GM21515 (cell line): ENCODE results near the gene PTF1A.

Experiments
- ATAC-seq: cut with Tn5 transposase; IDR thresholded peaks from one replicate; pipeline ENCODE4 v1.9.1; 2021; ENCODE audit not compliant: unreplicated experiment

The PTF1A gene

DNA sequence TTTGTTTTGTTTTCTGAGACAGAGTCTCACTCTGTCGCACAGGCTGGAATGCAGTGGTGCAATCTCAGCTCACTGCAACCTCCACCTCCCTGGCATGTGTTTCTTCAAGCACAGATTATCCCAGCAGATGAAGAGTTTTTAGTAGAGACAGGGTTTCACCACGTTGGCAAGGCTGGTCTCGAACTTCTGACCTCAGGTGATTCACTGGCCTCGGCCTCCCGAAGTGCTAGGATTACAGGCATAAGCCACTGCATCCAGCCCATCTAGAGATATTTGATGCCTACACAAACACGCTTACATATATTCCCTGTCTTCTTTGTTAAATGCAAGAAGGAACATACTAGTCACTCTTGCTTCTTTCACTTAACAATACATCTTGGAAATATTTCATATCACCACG lies 5.9 kb upstream of the PTF1A start:
- ATAC-seq: no peak

DNA sequence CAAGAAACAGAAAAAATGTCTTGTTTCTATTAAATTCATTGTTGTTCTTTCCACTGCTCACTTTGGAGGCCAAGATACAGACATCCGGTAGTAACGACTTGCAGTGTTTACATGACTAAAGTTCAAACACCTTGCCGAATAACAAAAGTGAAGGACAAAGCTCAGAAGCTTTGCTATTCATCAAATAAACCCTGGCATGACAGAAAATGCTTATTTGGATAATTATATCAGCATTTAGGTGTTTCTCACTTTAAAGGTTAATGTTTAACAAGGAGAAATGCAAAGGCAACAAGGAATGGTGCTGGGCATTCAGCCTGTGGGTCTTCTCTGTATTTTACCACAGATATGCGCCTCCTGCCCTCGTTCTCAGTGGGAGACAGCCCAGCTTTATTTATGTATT lies 5.4 kb upstream of the PTF1A start:
- no peak for ATAC-seq

DNA sequence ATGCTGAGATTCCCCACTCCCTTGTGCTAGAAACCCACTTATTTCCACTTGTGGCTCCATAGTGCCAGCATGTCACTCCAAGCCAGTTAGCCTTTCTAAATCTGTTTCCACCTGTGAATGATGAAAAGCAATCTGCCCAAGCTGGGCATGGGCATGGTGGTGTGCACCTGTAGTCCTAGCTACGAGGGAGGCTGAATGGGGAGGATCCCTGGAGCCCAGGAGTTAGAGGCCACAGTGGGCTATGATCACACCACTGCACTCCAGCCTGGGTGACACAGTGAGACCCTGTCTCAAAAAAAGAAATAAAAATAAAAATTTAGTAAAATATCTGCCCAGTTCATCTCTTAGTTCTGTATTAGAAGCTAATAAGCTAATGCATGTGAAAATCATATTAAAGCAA lies 5.0 kb upstream of the PTF1A start:
- no peak for ATAC-seq

DNA sequence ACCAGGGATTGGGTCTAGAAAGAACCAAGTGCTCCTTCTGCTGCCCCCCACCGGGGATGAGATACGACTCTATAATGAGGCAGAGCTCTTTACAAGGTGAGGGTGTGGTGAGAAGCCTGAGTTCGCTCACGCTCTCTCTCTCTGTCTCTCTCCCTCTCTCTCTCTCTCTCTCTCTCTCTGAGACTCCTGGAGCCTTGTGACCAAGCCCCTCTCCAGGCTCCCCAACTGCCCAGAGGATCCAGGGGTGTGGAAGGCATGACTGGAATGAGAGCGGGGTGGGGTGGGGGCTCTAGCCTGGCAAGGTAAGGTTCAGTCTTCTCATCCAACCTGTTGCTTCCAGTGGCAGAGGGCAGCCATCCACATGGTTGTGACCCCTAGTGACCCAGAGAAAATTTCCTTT lies 3.1 kb upstream of the PTF1A start:
- ATAC-seq: no peak

DNA sequence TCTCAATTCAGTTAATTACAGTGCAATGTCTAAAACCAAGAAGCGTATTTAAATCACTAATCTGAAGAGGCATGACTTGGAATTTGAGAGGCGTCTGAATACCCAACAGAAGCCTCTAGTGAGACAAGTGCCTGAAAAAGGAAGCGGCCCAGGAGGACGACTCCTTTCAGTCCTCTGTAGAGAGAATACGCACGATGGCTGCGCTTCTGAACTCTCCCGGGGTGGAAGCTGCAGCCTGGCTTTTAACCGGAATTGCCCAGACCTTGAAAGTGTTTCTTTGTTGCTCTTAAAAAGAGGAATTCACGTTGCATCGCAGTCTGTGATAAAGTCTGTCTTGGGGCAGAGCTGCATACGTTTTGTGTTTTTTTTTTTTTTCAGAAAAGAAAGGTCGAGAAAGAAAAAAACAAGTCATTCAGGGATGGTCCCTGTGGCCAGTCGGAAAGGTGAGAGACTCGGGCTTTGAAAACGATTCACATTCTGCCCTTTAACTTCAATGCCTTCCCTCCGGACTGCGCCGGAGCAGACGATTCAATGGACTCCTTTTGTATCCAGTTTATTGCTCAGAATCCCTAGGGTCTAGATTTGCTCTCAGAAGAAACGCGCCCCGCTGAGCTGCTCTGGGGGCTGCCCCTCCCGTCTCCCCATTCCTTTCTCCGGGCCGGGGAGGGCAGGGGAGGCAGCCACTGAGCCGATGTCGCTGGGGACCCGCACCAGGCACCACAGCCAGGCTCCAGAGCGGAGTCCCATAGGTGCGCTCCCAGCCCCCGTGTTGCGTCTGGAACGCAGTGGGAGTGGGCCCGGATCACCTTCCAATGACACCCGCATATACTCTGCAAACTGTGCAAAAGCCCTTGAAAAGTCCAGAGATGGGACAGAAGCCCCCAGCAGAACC lies 994 bp upstream of the PTF1A start:
- ATAC-seq: no peak

DNA sequence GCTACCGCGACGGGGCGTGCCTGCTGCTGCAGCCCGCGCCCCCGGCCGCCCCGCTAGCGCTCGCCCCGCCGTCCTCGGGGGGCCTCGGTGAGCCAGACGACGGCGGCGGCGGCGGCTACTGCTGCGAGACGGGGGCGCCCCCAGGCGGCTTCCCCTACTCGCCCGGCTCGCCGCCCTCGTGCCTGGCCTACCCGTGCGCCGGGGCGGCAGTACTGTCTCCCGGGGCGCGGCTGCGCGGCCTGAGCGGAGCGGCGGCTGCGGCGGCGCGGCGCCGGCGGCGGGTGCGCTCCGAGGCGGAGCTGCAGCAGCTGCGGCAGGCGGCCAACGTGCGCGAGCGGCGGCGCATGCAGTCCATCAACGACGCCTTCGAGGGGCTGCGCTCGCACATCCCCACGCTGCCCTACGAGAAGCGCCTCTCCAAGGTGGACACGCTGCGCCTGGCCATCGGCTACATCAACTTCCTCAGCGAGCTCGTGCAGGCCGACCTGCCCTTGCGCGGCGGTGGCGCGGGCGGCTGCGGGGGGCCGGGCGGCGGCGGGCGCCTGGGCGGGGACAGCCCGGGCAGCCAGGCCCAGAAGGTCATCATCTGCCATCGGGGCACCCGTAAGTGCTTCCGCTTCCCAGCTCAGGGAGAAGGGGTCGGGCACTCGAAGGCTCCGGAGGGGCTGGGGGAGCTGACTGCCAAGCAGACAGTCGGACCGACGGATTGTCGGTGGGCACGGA lies 761 bp downstream of the PTF1A start:
- no peak for ATAC-seq

DNA sequence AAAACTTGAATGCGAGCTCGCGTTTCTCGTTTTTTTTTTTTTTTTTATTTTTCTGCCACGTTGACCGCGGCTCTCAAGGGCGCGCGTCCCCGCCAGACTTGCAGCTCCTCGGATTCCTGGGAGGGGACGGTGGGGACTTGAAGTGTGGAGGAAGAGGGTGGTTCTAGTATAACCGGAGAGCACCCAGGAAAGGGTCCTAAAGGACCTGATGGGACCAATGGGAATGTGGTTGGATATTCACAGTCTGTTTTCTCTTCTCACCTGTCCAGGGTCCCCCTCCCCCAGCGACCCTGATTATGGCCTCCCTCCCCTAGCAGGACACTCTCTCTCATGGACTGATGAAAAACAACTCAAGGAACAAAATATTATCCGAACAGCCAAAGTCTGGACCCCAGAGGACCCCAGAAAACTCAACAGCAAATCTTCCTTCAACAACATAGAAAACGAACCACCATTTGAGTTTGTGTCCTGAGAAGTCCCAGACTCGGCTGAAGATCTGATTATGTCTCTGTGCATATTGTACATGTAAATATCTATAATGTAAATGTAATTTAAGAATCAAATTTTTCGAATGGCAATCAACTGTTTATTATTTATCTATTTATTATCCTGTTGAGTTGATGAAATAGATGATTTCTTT lies 1.4 kb downstream of the PTF1A start:
- no peak for ATAC-seq

DNA sequence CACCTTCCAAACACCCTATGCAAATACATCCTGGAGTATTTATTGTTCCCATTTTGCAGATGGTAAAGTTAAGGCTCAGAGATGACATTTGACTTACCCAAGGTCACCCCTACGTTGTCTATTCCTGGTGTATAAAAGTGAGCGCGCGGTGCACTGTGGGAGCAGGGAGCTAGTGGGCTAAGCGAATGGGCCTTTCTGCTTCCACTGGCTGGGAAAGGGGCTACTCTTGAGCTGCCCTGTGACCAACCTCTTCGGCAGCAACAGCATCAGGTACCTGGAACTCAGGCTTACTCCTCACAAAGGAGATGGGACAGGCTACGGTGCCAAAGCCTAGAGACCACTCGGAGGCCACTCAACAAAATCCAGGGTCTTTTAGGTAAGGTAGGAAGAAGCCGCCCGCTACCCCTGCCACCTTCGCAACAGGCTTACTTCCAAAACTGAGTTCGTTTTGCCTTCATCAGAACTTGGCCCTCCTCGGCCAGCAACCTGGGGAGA lies 2.4 kb downstream of the PTF1A start:
- no peak for ATAC-seq

DNA sequence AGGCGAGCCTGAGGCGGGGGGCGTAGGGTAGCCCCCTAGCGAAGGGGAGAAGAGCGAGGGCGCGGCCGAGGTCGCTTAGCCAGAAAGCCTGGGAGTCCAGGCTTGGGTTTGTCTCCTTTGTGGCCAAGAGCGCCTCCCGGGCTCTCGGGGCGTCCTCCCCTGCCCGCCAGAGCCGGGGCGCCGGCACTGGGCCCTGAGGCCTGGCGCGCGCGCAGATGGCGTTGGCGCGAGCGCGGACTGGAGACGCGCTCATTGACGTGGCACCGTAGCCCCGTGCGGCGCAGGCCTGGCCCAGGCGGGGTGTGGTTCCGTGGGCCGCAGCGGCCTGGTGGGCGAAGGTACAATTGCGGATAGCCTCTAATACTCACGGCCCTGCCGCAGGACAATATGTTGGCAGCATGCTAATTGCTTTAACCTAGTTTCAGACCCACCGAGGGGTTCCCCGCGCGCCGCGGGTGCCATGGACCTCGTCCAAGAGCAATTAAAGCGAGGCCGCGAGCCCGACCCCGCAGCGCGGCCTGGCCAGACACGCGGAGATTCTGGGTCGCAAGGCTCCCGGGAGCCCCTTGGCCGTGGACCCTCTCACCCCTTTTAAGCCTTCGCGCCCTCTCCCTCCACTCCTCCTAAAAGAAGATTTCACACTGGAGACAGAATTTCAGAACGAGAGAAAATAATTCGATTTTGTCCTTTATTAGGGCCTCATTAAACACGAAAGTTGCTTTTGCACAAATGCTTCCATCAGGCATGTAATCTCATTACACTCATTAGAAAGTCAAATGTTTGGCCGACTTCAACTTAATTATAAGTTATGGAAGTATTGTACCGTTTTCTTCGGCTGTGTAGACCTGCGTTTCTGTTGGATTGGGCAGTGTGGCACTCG lies 3.1 kb downstream of the PTF1A start:
- no peak for ATAC-seq

DNA sequence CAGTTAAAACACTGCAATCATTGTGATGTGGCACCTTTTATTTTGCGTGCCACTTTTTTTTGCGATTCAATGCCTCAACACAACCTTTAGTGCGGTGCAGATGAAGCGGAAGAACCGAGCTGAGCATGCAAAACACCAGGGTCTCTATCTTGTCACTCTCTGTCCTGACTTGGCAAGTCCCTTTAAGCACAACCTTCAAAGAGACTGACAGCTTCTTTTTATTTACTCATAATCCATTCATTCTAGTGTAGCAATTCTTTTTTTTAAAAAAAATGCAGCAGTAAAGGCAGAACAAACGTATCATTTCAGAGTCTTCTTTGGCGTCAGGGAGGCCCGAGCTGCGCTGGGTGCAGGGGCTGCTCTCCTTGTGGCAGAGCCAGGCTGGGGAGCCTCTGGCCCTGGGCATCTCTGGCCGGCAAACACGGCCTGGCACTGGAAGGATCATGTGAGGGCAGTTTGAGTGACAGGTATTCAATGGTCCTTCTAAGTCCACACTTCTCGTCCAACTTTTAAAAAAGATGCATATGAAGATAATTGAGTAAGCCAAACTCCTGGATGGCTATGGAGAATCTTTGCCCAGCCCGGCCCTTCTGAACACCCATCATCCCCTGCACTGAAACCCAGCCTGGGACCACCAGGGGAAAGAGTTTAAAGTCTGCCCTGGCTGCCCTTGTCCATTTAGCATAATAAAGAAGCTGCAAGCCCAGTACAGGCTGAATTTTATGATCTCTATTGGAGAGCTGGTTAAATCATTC lies 3.9 kb downstream of the PTF1A start:
- ATAC-seq: no peak

DNA sequence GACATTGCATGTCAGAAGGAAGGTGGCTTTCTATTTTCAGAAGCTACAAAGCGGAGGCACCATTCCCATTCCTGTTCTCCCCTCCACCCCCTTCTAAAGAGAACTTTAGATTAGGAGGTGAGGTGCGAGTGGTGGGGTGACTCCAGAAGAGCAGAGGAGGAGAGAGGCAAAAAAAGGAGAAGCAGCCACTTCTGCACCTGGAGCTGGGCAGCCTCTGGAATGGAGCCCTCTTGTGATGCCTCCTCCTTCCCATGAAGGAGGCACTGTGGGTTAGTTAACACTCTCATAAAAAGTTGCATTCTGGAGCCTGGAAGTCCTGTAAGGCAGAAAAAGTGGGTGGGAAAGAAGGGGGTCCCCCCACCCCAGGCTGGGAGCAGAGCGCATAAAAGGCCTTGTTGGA lies 4.8 kb downstream of the PTF1A start:
- no peak for ATAC-seq

DNA sequence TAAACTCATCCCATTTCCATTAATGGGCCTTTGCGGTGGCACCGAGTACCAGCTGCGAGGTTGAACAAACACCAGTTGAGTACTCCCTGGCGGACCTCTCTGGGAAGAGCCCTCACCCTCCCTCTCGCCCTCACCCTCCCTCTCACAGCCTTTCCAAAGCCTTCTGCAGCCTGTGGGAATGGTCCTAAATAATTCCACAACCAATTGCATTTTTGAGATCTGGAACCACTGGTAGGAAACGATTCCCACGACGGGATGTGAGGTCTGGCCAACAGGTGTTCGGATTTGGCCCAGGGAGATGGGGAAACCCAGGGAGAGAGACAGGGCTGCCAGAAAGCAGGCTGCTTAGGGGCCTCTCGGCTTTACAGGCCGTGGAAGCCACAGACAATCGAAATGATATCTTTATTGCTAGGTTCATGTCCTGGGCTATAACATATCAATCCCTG lies 5.3 kb downstream of the PTF1A start:
- ATAC-seq: no peak

DNA sequence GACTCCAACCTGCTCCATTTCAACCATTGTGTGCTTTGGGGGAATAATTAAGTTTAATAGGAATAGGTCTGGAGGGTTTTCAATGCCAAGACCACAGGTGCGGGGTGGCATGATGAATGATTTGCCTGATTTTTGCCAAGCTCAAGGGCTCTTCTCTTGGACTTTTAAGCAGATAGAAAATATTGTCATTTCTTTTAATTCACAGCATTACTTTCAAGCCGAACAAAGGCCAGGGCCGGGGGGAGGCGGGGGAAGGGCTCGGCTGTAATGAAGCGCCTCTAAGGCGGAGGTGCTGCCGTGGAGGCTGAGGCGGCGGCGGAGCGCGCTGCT lies 6.5 kb downstream of the PTF1A start:
- no peak for ATAC-seq

DNA sequence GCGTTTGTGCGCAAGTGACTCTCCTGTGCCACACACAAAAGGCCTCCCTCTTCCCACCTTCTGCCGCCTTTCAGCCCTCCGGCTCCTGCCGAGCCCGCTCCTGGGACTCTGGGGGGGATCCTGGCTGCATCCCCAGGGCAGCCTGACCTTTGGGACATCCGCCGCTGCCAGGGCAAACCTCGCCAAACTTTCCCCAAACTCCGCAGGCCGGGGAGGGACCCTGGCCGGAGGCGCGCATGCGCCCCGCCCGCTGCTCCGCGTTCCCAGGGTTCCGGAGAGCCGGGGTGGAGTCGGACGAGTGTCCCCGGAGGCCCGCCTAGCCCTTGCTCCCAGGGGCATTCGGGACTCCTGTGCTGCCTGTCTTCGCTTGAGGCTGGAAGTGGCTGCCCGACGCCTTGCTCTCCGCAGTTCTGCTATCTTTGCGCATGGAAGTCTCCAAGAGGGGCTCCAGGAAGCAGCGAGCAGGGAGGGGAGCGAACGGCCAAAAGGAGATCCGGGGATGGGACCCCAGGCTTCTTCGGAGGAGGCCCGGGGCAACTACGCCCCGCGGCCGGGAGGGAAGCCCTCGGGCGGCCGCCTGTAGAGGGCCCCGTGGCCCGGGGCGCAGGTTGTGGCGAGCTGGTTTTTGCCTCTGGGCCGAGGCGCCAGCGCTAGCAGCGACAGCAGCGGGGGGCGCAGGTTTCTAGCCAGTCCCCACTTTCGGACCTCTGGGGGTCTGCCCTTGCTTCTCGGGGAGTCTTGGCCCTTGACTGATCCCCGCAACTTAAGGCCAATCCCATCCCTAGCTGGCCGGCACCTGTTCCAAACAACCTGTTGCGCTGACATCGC lies 7.0 kb downstream of the PTF1A start:
- no peak for ATAC-seq

DNA sequence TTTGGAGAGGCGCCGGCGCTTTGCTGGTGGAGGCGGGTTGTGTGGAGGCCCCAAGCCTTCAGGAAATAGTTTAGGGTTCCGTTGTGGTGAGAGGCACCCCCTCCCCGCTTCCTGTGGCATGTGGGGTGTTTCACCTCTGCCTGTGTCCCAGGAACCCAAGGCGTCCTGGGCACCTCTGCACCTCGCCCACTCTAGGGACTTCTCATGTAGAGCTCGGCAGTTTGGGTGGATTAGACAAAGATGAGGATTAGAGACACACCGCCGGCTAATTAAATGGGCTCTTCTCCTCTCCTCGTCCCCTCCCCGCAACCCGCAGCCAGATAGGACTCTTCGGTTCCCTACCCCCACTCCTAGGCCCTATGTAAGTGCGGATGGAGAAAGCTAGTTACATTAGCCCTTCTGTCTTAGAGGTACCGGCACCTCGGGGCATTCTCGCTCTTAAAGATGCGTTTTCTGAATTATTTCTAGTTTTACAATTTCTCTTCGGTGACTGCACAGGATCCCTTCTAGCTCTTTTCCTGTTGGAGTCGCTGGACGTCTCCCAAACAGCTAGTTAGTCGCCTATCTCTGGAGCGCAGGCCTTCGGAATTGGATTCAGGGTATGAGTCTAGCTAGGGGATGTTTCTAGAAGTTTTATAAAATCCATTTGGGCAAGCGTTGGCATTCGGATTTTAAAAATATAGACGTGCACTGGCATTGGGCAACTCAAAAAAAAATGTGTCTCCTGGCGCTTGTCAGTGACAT lies 7.8 kb downstream of the PTF1A start:
- no peak for ATAC-seq

DNA sequence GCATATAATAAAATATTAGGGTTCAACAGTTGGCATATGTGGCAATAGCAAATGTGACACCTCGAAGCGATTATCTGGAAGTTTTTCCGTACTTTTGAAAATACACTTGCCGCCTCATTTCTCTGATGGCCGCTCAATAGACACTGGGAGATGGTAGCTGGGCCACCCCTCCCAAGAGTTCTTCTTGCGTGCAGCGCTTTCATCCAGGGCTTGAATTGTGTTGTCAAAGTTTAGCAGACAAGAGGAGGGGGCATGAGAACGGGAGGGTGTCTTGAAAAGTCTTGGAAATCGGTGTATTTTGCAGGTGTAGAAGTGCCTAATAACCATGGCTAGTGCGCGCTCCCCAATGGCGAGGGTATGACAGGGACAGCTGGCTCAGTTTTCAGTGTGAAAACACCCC lies 8.5 kb downstream of the PTF1A start:
- no peak for ATAC-seq

DNA sequence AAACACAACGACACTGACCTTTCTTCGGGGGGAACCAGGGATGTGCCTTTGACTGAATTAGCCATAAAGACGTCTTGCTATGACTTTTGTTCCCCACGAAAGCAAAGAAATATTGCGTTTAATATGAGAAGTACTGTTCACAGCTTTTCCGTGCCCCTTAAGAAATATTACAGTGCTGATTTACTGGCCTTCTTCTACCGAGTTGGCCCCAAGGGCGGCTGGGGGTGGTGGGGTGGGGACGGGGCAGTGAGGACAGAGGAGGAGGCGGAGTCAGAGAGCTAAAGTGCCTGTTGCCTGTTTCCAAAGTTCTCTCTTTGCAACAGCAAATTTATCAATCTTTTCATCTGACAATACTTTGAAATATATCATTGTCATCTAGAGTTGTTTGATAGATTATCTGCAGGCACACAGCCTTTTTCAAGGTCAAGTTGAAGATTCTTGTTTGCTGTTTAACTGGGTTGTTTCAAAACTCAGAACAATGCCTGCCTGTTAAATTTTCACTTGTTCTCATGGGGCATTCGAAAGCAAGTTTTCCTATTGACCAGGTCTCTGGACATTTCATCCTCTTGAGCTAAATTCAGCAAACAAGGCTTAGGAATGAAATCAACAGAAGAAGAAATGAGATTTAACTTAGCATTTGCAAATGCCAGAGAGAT lies 9.0 kb downstream of the PTF1A start:
- ATAC-seq: no peak

DNA sequence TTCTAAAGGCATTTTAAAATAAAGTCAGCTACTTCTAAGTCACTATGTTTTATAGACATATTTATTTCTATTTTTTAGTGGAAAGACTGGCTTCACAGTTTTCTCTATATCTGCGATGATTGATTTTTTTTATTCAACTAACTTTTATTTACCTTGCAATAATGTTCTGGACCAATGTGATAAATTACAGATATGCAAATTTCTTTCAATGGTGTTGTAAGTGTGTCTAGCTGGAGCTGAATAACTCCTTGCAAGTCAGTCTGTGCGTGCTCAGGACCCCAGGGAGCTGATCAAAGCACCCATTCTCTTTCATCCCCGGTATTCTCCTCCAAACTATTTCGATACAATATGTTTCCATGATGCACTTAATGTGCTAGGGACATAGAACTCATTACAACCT lies 9.7 kb downstream of the PTF1A start:
- no peak for ATAC-seq
